Measurements from ENCODE around the gene AGAP1.

The AGAP1 gene

GRCh38 chr2:236093134-236093533 lies 599.3 kb downstream of the AGAP1 start:
- no peak for DNase-seq (ENCODE audit: low read depth in 2 of 2)

DNA sequence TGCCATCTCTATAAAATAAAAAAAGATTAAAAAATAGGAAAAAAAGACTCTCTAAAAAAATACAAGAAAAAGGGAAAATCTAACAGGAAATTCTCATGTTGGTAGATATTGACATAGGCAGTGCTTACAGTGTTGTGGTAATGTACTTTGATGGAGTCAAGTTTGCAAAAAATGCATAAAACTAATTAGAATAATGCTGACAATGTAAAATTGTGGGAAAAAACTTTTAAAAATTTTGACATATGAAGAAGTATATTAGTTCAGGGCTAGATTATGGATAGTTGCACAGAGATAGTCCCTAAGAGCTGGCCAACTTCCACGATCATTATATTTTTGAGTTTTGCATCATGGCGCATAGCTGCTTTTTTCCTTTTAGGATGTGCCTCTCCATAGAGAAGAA lies 601.7 kb downstream of the AGAP1 start:
- no peak for DNase-seq (ENCODE audit: low read depth in 2 of 2)

GRCh38 chr2:236101311-236101950 lies 607.6 kb downstream of the AGAP1 start:
- DNase-seq (ENCODE audit: low read depth in 2 of 2), result no peak

GRCh38 chr2:236102971-236103370 lies 609.1 kb downstream of the AGAP1 start:
- DNase-seq (ENCODE audit: low read depth in 2 of 2), result no peak

DNA sequence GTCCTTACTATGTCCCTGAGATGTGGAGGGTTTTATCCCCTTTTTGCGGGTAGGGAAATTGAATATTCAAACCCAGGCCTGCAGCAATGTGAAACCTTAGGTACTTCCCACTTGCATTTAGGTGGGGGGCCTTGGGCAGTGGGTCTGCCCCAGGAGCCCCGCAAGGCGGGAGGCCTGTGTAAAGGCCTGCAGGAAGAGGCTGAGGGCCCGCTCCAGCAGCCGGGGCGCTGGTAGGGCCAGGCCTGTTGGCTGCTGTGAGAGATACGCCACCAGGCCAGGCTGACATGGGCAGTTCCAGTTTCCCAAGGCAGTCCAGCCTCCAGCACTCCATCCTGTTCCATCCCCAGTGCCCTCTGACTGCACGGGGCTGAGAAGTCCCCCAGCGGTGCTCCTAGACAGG lies 610.1 kb downstream of the AGAP1 start:
- DNase-seq (ENCODE audit: low read depth in 2 of 2), result no peak

- no peak for DNase-seq (ENCODE audit: low read depth in 2 of 2)
These were observed 612.2 kb downstream of the AGAP1 start for GRCh38 chr2:236105955-236106607.

- DNase-seq (ENCODE audit: low read depth in 2 of 2), result no peak
These were observed 612.9 kb downstream of the AGAP1 start for GRCh38 chr2:236106761-236107160.

DNA sequence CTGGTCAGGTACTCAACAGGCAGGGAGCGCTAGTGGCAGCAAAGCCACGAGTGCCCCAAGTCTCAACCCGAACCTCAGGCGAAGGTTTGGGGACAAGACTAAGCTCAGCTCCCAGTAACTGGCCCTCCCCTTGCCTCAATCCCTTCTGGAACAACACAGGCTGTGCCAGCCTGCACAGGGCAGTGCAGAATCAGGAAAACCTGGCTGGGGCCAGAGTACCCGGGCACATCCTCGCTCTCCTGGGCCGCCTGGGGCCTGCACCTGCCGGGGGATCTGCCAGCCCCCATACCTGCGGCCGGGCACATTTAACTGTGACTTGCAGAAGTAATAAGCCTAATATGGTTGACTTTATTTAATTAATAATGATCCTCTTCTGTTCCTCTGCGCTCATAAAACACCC lies 613.7 kb downstream of the AGAP1 start:
- DNase-seq (ENCODE audit: low read depth in 2 of 2), result no peak

DNA sequence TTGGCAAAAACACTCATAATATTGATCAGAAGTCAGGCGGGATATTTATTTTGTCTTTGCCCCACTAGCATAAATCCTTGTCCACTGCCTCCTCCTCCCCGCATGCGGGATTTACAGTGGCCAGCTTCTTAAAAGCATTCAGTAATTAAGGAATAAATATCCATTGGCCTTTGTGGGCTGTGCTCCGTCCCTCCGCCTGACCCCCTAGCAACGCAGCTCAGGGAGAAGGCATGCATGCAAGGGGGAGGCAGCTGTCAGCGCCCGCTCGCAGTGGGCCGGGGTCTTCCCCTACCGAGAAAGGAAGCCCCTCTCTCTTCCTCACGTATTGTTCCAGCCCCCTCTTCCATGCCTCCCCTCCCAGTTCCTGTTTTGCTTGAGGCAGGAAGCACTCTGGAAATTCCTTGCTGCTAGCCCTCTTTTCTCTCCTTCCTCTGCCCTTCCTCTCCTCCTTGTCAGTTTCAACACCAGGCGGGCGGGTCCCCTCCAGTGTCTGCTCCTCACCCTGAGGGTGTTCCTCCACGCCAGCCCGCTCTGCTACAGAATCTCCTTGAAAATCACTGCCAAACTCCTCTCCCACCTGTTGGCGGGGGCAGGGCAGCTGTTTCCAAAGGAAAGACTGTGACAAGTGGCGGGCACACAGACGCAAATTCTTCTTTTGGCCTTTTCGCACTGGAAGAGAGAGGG lies 614.2 kb downstream of the AGAP1 start:
- DNase-seq (ENCODE audit: low read depth in 2 of 2), result no peak

DNA sequence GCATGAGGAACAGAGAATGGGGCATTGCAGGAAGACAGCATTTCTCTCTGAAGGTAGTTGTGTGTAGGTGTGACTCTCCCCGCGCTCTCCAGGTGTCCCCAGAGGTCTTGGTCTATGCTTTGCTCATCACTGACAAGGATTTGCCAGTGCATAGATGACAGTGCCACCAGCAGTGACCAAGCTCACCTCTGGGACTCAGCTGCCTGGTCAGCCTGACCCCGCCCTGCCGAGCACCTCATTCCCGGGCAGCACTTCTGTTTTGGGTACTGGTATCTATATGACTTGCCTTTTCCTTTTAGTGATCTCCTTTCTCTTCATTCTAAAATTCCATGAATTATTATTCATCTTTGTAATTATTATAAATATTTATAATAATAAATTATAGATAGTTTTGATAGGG lies 615.2 kb downstream of the AGAP1 start:
- no peak for DNase-seq (ENCODE audit: low read depth in 2 of 2)

GRCh38 chr2:236109473-236109872 lies 615.6 kb downstream of the AGAP1 start:
- no peak for DNase-seq (ENCODE audit: low read depth in 2 of 2)

DNA sequence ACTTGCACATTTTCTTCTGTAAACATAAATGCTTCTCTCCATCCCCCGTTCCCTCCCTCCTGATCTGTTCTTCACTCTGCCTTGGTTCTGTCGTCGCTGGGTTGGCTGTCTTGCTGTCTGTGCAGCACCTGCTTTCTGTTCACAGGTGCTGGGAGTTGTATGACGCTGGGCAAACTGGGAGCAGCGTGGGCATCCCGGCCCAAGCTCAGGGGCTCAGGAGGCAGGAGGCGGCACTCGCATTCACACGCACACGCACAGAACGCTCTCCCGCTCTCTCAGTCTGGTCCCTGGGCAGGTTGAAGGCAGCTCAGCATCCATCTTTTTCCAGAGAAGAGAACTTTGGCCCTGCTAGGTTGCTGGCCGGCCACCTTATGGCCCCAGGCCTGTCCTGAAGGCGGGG lies 618.6 kb downstream of the AGAP1 start:
- no peak for DNase-seq (ENCODE audit: low read depth in 2 of 2)

DNA sequence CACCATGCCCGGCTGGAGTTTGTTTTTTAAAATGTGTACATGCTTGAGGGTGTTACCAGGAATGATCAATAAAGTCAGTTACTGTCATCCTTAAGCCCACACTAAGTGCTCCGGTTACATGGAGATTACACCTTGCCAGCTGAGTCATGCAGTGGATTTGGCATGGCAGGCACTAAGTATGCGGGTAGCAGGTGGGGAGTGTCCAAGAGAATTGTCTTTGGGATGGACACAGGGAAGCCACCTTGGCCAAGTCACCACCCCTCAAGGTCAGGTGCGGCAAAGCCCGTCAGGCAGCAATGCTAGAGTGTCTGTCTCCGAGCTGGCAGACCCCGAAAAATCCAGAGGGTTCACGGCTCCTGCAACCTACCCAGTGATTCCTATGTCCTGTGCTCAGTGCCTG lies 619.6 kb downstream of the AGAP1 start:
- no peak for DNase-seq (ENCODE audit: low read depth in 2 of 2)

GRCh38 chr2:236113948-236114347 lies 620.1 kb downstream of the AGAP1 start:
- no peak for DNase-seq (ENCODE audit: low read depth in 2 of 2)

DNA sequence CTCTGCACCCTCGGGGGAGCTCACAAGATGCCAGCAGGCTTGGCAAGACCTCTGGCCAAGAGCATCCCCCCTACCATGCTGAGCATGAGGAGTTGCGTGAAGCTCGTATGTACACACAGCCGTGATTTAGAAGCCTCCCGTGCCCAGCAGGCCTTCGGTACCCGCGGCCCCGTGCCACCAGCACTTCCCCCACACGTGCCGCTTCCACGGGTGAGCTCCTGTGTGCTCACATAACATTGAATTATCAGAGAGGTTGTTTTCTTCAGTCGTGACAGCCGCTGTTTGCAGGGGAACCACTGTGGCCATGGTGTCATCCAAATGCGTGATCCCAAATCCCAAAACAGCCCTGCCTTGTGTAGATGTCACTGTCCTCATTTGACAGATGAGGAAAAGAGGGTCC lies 621.1 kb downstream of the AGAP1 start:
- DNase-seq (ENCODE audit: low read depth in 2 of 2), result no peak

DNA sequence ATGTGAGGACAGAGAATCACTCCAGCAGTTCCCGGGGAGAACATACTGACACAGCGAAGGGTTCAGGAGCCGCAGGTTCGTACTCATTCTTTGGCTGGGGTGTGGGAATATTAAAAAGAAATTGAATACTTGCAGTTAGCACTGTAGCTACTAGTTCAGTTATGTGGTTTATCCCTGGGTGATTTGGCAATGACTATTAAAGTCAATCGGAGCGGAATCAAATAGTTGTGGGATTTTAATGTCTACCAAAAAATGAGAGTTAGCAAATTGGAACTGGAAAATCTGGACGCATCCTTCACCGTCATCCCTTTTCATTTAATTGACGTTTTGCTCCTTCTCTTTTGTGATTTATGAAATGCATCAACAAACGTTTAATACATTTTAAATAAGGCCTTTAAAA lies 623.6 kb downstream of the AGAP1 start:
- no peak for DNase-seq (ENCODE audit: low read depth in 2 of 2)

- DNase-seq (ENCODE audit: low read depth in 2 of 2), result no peak
These were observed 624.0 kb downstream of the AGAP1 start for GRCh38 chr2:236117861-236118269.

- DNase-seq (ENCODE audit: low read depth in 2 of 2), result no peak
These were observed 625.2 kb downstream of the AGAP1 start for GRCh38 chr2:236119003-236119402.

GRCh38 chr2:236119476-236119875 lies 625.6 kb downstream of the AGAP1 start:
- DNase-seq (ENCODE audit: low read depth in 2 of 2), result no peak

- DNase-seq (ENCODE audit: low read depth in 2 of 2), result no peak
These were observed 626.3 kb downstream of the AGAP1 start for GRCh38 chr2:236120141-236120601.

GRCh38 chr2:236120829-236121228 lies 627.0 kb downstream of the AGAP1 start:
- DNase-seq (ENCODE audit: low read depth in 2 of 2), result no peak

DNA sequence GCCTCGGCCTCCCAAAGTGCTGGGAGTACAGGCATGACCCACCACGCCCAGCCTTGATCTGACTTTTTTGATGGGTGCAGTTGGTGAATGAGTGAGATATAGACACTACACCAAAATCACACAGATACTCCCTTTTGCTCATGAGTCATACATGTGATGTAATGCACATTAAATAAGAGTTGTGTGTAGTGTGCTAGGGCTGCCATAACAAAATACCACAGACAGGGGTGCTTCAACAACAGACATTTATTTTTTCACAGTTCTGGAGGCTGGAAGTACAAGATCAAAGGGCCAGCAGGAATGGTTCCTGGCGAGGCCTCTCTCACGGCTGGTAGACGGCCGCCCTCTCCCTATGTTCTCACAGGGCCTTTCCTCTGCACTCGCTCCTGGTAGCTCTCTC lies 627.7 kb downstream of the AGAP1 start:
- no peak for DNase-seq (ENCODE audit: low read depth in 2 of 2)

DNA sequence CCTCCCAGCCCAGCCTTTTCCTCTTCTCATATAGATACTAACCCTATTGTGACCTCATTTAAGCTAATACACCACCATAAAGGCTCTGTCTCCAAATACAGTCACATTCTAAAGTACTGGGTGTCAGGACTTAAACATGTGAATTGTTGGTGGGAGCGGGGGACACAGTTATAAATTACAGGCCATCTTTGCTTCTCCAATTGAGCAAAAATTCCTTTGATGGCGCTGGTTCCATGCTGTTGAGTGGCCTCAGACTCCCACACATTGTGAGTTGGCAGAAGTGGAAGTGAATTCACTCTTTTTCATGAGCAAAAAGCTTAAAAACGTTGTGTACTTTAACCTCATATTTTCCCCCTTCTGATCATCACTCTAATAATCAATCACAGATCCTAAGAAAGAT lies 628.4 kb downstream of the AGAP1 start:
- no peak for DNase-seq (ENCODE audit: low read depth in 2 of 2)

Measured in stimulated activated CD4-positive, alpha-beta T cell treated with anti-CD3 and anti-CD28 coated beads, Interleukin-1b, Interleukin-23, amount 100 ng/mL, for 4 hours (primary cell).